ENCODE measurements around the gene SLC9A9. TPM values are rescaled to one million over a fixed set of nuclear protein-coding genes. Genes with fewer than 3 reads are reported as not detected.

The SLC9A9 gene
- total RNA-seq, 2 experiments from 2014 or later = 13.8 to 16.4 TPM

GRCh38 chr3:143600756-143601718, 247.2 kb downstream of the SLC9A9 start:
- no peaks in the 10 kb centered on the region for H3K9me3 Mint-ChIP-seq
- CTCF ChIA-PET = interaction anchor here (0.6 kb wide), 1 partner anchor 126 kb away, joined by 3 read pairs; no protein-coding TSS in a partner anchor

GRCh38 chr3:143597774-143598652, 250.3 kb downstream of the SLC9A9 start:
- ChIA-PET POLR2A (interaction anchor here (0.6 kb wide), 1 partner anchor 653 kb away, joined by 3 read pairs; no protein-coding TSS in a partner anchor), CTCF (interaction anchor here (1.2 kb wide), 1 partner anchor 13 kb away, joined by 3 read pairs; no protein-coding TSS in a partner anchor)
- no peak overlapping the region for H3K4me3 Mint-ChIP-seq
- no peak overlapping the region for H3K27ac Mint-ChIP-seq
- DNase-seq = no peak
- H3K4me1 Mint-ChIP-seq = no peaks in the 10 kb centered on the region
- H3K9me3 Mint-ChIP-seq = no peaks in the 10 kb centered on the region
- H3K27me3 Mint-ChIP-seq = no peaks in the 10 kb centered on the region
- no peaks in the 10 kb centered on the region for H3K36me3 Mint-ChIP-seq (ENCODE audit: low read depth)

More at GRCh38 chr3:143600756-143601718, 247.2 kb downstream of the SLC9A9 start:
- Mint-ChIP-seq H3K4me3 (no peak overlapping the region), H3K27ac (no peak overlapping the region), H3K27me3 (no peaks in the 10 kb centered on the region), H3K4me1 (no peaks in the 10 kb centered on the region), H3K36me3 (ENCODE audit: low read depth) (no peaks in the 10 kb centered on the region)
- POLR2A ChIA-PET = no interaction called here
- no peak for DNase-seq

GRCh38 chr3:143596957-143597642, 251.2 kb downstream of the SLC9A9 start:
- no peaks in the 10 kb centered on the region for H3K4me1 Mint-ChIP-seq
- H3K36me3 Mint-ChIP-seq (ENCODE audit: low read depth) = no peaks in the 10 kb centered on the region
- POLR2A ChIA-PET = interaction anchor here (0.6 kb wide), 1 partner anchor 654 kb away, joined by 3 read pairs; no protein-coding TSS in a partner anchor
- no peaks in the 10 kb centered on the region for H3K27me3 Mint-ChIP-seq
- no peak overlapping the region for H3K4me3 Mint-ChIP-seq
- H3K9me3 Mint-ChIP-seq = no peaks in the 10 kb centered on the region
- no peak overlapping the region for H3K27ac Mint-ChIP-seq
- CTCF ChIA-PET = interaction anchor here (1.2 kb wide), 1 partner anchor 12 kb away, joined by 3 read pairs; no protein-coding TSS in a partner anchor
- DNase-seq = no peak

GRCh38 chr3:143595456-143596077, 252.7 kb downstream of the SLC9A9 start:
- H3K27ac Mint-ChIP-seq = no peak overlapping the region
- H3K4me1 Mint-ChIP-seq = no peaks in the 10 kb centered on the region
- no peak for DNase-seq
- H3K36me3 Mint-ChIP-seq (ENCODE audit: low read depth) = no peaks in the 10 kb centered on the region
- no peaks in the 10 kb centered on the region for H3K27me3 Mint-ChIP-seq
- no peak overlapping the region for H3K4me3 Mint-ChIP-seq
- ChIA-PET POLR2A (no interaction called here), CTCF (no interaction called here)
- H3K9me3 Mint-ChIP-seq = no peaks in the 10 kb centered on the region

GRCh38 chr3:143594206-143594605, 254.1 kb downstream of the SLC9A9 start:
- Mint-ChIP-seq H3K27ac (no peak overlapping the region), H3K4me1 (no peaks in the 10 kb centered on the region), H3K4me3 (no peak overlapping the region), H3K36me3 (ENCODE audit: low read depth) (no peaks in the 10 kb centered on the region), H3K9me3 (no peaks in the 10 kb centered on the region), H3K27me3 (no peaks in the 10 kb centered on the region)
- DNase-seq = no peak
- ChIA-PET POLR2A (no interaction called here), CTCF (no interaction called here)

GRCh38 chr3:143590660-143591059, 257.6 kb downstream of the SLC9A9 start:
- no peaks in the 10 kb centered on the region for H3K9me3 Mint-ChIP-seq

GRCh38 chr3:143586576-143586975, 261.7 kb downstream of the SLC9A9 start:
- Mint-ChIP-seq H3K27ac (no peak overlapping the region), H3K4me3 (no peak overlapping the region), H3K4me1 (peaks cover 22% of the 10 kb centered on the region), H3K36me3 (ENCODE audit: low read depth) (peaks cover 2% of the 10 kb centered on the region), H3K9me3 (no peaks in the 10 kb centered on the region), H3K27me3 (no peaks in the 10 kb centered on the region)
- POLR2A ChIA-PET = no interaction called here
- CTCF ChIA-PET = no interaction called here
- DNase-seq = no peak

More at GRCh38 chr3:143590660-143591059, 257.6 kb downstream of the SLC9A9 start:
- no peak for DNase-seq
- ChIA-PET POLR2A (no interaction called here), CTCF (no interaction called here)
- Mint-ChIP-seq H3K27ac (no peak overlapping the region), H3K27me3 (no peaks in the 10 kb centered on the region), H3K36me3 (ENCODE audit: low read depth) (no peaks in the 10 kb centered on the region), H3K4me3 (no peak overlapping the region), H3K4me1 (peaks cover 14% of the 10 kb centered on the region)

GRCh38 chr3:143585720-143586456, 262.4 kb downstream of the SLC9A9 start:
- ChIA-PET POLR2A (no interaction called here), CTCF (interaction anchor here (1.0 kb wide), 1 partner anchor 12 kb away, joined by 3 read pairs; no protein-coding TSS in a partner anchor)
- Mint-ChIP-seq H3K36me3 (ENCODE audit: low read depth) (peaks cover 2% of the 10 kb centered on the region), H3K27ac (no peak overlapping the region), H3K9me3 (no peaks in the 10 kb centered on the region), H3K27me3 (no peaks in the 10 kb centered on the region), H3K4me3 (no peak overlapping the region), H3K4me1 (peaks cover 24% of the 10 kb centered on the region)
- DNase-seq = no peak

- Mint-ChIP-seq H3K9me3 (no peaks in the 10 kb centered on the region), H3K36me3 (ENCODE audit: low read depth) (peaks cover 2% of the 10 kb centered on the region), H3K27me3 (no peaks in the 10 kb centered on the region), H3K27ac (no peak overlapping the region), H3K4me1 (peaks cover 24% of the 10 kb centered on the region), H3K4me3 (no peak overlapping the region)
- CTCF ChIA-PET = no interaction called here
- POLR2A ChIA-PET = no interaction called here
- DNase-seq = no peak
These were observed 263.8 kb downstream of the SLC9A9 start for GRCh38 chr3:143584474-143584873.

- no peaks in the 10 kb centered on the region for H3K27me3 Mint-ChIP-seq
- peaks cover 2% of the 10 kb centered on the region for H3K36me3 Mint-ChIP-seq (ENCODE audit: low read depth)
- H3K9me3 Mint-ChIP-seq = no peaks in the 10 kb centered on the region
- ChIA-PET POLR2A (no interaction called here), CTCF (interaction anchor here (0.6 kb wide), 2 partner anchors 24 to 426 kb away, joined by 3 read pairs; no protein-coding TSS in a partner anchor)
- H3K4me1 Mint-ChIP-seq = peaks cover 24% of the 10 kb centered on the region
- H3K4me3 Mint-ChIP-seq = no peak overlapping the region
- H3K27ac Mint-ChIP-seq = no peak overlapping the region
- no peak for DNase-seq
These were observed 266.1 kb downstream of the SLC9A9 start for GRCh38 chr3:143581972-143582722.

GRCh38 chr3:143578810-143579435, 269.3 kb downstream of the SLC9A9 start:
- H3K4me1 Mint-ChIP-seq = peaks cover 9% of the 10 kb centered on the region
- H3K27ac Mint-ChIP-seq = no peak overlapping the region
- H3K4me3 Mint-ChIP-seq = no peak overlapping the region
- peaks cover 2% of the 10 kb centered on the region for H3K36me3 Mint-ChIP-seq (ENCODE audit: low read depth)
- no peaks in the 10 kb centered on the region for H3K9me3 Mint-ChIP-seq
- POLR2A ChIA-PET = no interaction called here
- no peak for DNase-seq
- no peaks in the 10 kb centered on the region for H3K27me3 Mint-ChIP-seq
- CTCF ChIA-PET = no interaction called here
